SU-DHL-6 (cell line): Measurements from ENCODE around the gene C3orf70.

Experiments
- H2AFZ ChIP-seq: fragments of 200-600 bp; sonication (generic); 2 replicates; pipeline ENCODE4 v1.6.1; 2014; ENCODE audit warnings: low read depth, mild to moderate bottlenecking, moderate library complexity, mixed read lengths, antibody characterized with exemption, low read length; ENCODE audit not compliant: severe bottlenecking
- H3F3A ChIP-seq: fragments of 200-600 bp; shearing (Covaris generic); 2 replicates; pipeline ENCODE4 v1.6.0; 2016; ENCODE audit warnings: antibody characterized with exemption, mild to moderate bottlenecking; ENCODE audit not compliant: insufficient read depth
- H3K27ac ChIP-seq: fragments of 200-600 bp; sonication (generic); 2 replicates; pipeline ENCODE4 v1.5.1; 2016; ENCODE audit warnings: low read depth, mild to moderate bottlenecking, low read length, moderate library complexity, mixed read lengths
- H3K27me3 ChIP-seq: fragments of 200-600 bp; sonication (generic), shearing (Covaris generic); 2 replicates; pipeline ENCODE4 v1.6.0; 2014; ENCODE audit warnings: mild to moderate bottlenecking, low read length
- H3K36me3 ChIP-seq: fragments of 200-600 bp; sonication (generic); 2 replicates; pipeline ENCODE4 v1.6.1; 2014; ENCODE audit warnings: mild to moderate bottlenecking, low read length, mixed read lengths
- H3K4me2 ChIP-seq: fragments of 300-600, 200-600 bp; shearing (Covaris generic), sonication (generic); 2 replicates; pipeline ENCODE4 v1.6.0; 2014; ENCODE audit warnings: low read length, low read depth, mild to moderate bottlenecking; ENCODE audit not compliant: poor library complexity, severe bottlenecking
- H3K4me3 ChIP-seq: fragments of 200-600 bp; sonication (generic); 2 replicates; pipeline ENCODE4 v1.5.1; 2014; ENCODE audit warnings: antibody characterized with exemption, low read length, mild to moderate bottlenecking, mixed read lengths; ENCODE audit not compliant: insufficient read depth, poor library complexity, severe bottlenecking
- H3K79me2 ChIP-seq: fragments of 200-600 bp; sonication (generic); 2 replicates; pipeline ENCODE4 v1.6.1; 2014; ENCODE audit warnings: mild to moderate bottlenecking, low read length, moderate library complexity; ENCODE audit not compliant: insufficient read depth
- H3K9ac ChIP-seq: fragments of 200-600 bp; sonication (generic); 2 replicates; pipeline ENCODE4 v1.7.0; 2014; ENCODE audit warnings: mild to moderate bottlenecking, low read length
- H3K9me2 ChIP-seq: fragments of 200-600 bp; sonication (generic); replicated peaks from 2 replicates; pipeline ENCODE4 v1.6.1; 2014; ENCODE audit warnings: low read length; ENCODE audit not compliant: insufficient read depth
- H3K9me3 ChIP-seq: fragments of 200-600 bp; sonication (generic); 2 replicates; pipeline ENCODE4 v1.6.1; 2014; ENCODE audit warnings: low read length, mixed read lengths; ENCODE audit not compliant: insufficient read depth
- H4K20me1 ChIP-seq: fragments of 200-600 bp; sonication (generic); 2 replicates; pipeline ENCODE4 v1.6.1; 2014; ENCODE audit warnings: low read depth, mild to moderate bottlenecking, antibody characterized with exemption, low read length, moderate library complexity, mixed read lengths
- CTCF ChIP-seq: fragments of 200-600 bp; sonication (generic); IDR thresholded peaks from one replicate; pipeline ENCODE4 v1.5.1; 2017; ENCODE audit warnings: antibody characterized with exemption, mild to moderate bottlenecking, low read length, moderate library complexity; ENCODE audit not compliant: insufficient read depth, poor library complexity, severe bottlenecking
- EZH2phosphoT487 ChIP-seq: fragments of 200-600 bp; sonication (generic), shearing (Covaris generic); conservative IDR thresholded peaks from 2 replicates; pipeline ENCODE4 v1.6.1; 2018; ENCODE audit warnings: mild to moderate bottlenecking, antibody characterized with exemption, low read length, moderate library complexity, mixed read lengths

Gene C3orf70

GRCh38 chr3:185094697-185095096 lies 58.2 kb downstream of the C3orf70 start:
- H3K4me3 ChIP-seq, result no peak overlapping the region
- no peak overlapping the region for H3K27ac ChIP-seq
- no peaks in the 10 kb centered on the region for H3K36me3 ChIP-seq
- H2AFZ ChIP-seq, result no peak overlapping the region
- H3K4me2 ChIP-seq, result no peak overlapping the region
- no peaks in the 10 kb centered on the region for H3K9me3 ChIP-seq
- no peak overlapping the region for H3K9ac ChIP-seq
- no peaks in the 10 kb centered on the region for H3K9me2 ChIP-seq
- no peaks in the 10 kb centered on the region for H3K79me2 ChIP-seq
- H3K27me3 ChIP-seq, result no peaks in the 10 kb centered on the region
- H3F3A ChIP-seq, result no peaks in the 10 kb centered on the region
- H4K20me1 ChIP-seq, result no peaks in the 10 kb centered on the region
- TF ChIP-seq EZH2phosphoT487 (no peak), CTCF (no peak)

- no peak overlapping the region for H3K9ac ChIP-seq
- no peak overlapping the region for H2AFZ ChIP-seq
- no peaks in the 10 kb centered on the region for H4K20me1 ChIP-seq
- H3K36me3 ChIP-seq, result no peaks in the 10 kb centered on the region
- TF ChIP-seq EZH2phosphoT487 (no peak), CTCF (no peak)
- no peak overlapping the region for H3K4me3 ChIP-seq
- no peaks in the 10 kb centered on the region for H3K79me2 ChIP-seq
- no peaks in the 10 kb centered on the region for H3K9me2 ChIP-seq
- H3K27me3 ChIP-seq, result no peaks in the 10 kb centered on the region
- no peak overlapping the region for H3K4me2 ChIP-seq
- no peak overlapping the region for H3K27ac ChIP-seq
- no peaks in the 10 kb centered on the region for H3K9me3 ChIP-seq
- H3F3A ChIP-seq, result no peaks in the 10 kb centered on the region
Observed at GRCh38 chr3:185093116-185093515, 59.7 kb downstream of the C3orf70 start.

- H3K9ac ChIP-seq, result no peak overlapping the region
- H3K36me3 ChIP-seq, result no peaks in the 10 kb centered on the region
- no peak for TF ChIP-seq CTCF
- TF ChIP-seq EZH2phosphoT487, result no peak
- H3K9me3 ChIP-seq, result no peaks in the 10 kb centered on the region
- no peaks in the 10 kb centered on the region for H3K79me2 ChIP-seq
- no peaks in the 10 kb centered on the region for H4K20me1 ChIP-seq
- H3F3A ChIP-seq, result no peaks in the 10 kb centered on the region
- H3K27me3 ChIP-seq, result no peaks in the 10 kb centered on the region
- H3K27ac ChIP-seq, result no peak overlapping the region
- no peak overlapping the region for H2AFZ ChIP-seq
- H3K4me2 ChIP-seq, result no peak overlapping the region
- H3K4me3 ChIP-seq, result no peak overlapping the region
- no peaks in the 10 kb centered on the region for H3K9me2 ChIP-seq
Observed at GRCh38 chr3:185090811-185091210, 62.0 kb downstream of the C3orf70 start.

- H3K27me3 ChIP-seq, result no peaks in the 10 kb centered on the region
- H3K9me3 ChIP-seq, result no peaks in the 10 kb centered on the region
- no peak overlapping the region for H3K4me3 ChIP-seq
- H3K36me3 ChIP-seq, result no peaks in the 10 kb centered on the region
- no peaks in the 10 kb centered on the region for H3K79me2 ChIP-seq
- no peaks in the 10 kb centered on the region for H3K9me2 ChIP-seq
- no peak overlapping the region for H2AFZ ChIP-seq
- TF ChIP-seq CTCF (no peak), EZH2phosphoT487 (no peak)
- no peak overlapping the region for H3K27ac ChIP-seq
- H3K9ac ChIP-seq, result no peak overlapping the region
- H3F3A ChIP-seq, result no peaks in the 10 kb centered on the region
- H4K20me1 ChIP-seq, result no peaks in the 10 kb centered on the region
- no peak overlapping the region for H3K4me2 ChIP-seq
Observed at GRCh38 chr3:185089751-185090150, 63.1 kb downstream of the C3orf70 start.
